ENCODE results near the gene PAPOLA.

Gene PAPOLA

GRCh38 chr14:96538097-96538989 lies 36.2 kb downstream of the PAPOLA start:
- ChIA-PET CTCF (no interaction called here), POLR2A (no interaction called here)
- DNase-seq (ENCODE audit: extremely low spot score) = no peak

GRCh38 chr14:96538990-96539317 lies 36.8 kb downstream of the PAPOLA start:
- DNase-seq (ENCODE audit: extremely low spot score) = no peak
- ChIA-PET CTCF (no interaction called here), POLR2A (no interaction called here)
- TF ChIP-seq, protein P1, sequence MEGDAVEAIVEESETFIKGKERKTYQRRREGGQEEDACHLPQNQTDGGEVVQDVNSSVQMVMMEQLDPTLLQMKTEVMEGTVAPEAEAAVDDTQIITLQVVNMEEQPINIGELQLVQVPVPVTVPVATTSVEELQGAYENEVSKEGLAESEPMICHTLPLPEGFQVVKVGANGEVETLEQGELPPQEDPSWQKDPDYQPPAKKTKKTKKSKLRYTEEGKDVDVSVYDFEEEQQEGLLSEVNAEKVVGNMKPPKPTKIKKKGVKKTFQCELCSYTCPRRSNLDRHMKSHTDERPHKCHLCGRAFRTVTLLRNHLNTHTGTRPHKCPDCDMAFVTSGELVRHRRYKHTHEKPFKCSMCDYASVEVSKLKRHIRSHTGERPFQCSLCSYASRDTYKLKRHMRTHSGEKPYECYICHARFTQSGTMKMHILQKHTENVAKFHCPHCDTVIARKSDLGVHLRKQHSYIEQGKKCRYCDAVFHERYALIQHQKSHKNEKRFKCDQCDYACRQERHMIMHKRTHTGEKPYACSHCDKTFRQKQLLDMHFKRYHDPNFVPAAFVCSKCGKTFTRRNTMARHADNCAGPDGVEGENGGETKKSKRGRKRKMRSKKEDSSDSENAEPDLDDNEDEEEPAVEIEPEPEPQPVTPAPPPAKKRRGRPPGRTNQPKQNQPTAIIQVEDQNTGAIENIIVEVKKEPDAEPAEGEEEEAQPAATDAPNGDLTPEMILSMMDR (IDR thresholded peaks at IDR 0.05; ENCODE audit: control extremely low read depth, extremely low read depth, low read depth, missing control alignments) = no peak

More at GRCh38 chr14:96538097-96538989, 36.2 kb downstream of the PAPOLA start:
- TF ChIP-seq, protein P1 (IDR thresholded peaks at IDR 0.05; ENCODE audit: control extremely low read depth, extremely low read depth, low read depth, missing control alignments) = no peak

DNA sequence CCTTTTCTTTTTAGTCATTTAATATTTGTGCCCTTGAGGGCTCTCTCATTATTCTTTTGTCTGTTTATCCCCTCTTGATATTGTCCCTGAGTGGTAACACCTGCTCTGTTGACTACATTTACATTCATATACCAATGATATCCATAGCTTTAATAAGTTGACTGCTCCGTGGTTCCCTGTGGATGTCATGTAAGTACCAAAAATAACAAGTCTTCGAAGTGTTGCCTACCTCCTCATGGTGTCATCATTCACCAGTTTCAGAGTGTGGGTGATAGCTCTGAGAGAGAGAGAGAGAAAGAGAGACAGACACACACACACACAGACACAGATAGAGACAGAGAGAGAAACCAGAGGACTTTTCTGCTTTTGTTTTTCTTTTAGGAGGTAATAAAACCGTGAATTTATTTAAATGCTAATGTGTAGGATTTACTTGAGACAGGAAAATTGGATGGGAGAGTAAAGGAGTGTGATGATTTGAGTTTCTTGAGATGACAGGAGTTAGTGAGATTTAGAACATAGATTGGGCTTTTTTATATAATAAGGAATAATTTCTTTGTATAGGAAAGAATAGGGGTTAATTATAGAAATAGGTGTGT lies 52.2 kb downstream of the PAPOLA start:
- CTCF ChIA-PET = interaction anchor here (4.3 kb wide), 1 partner anchor 12 kb away, joined by 31 read pairs; no protein-coding TSS in a partner anchor
- TF ChIP-seq, protein P1 (IDR thresholded peaks at IDR 0.05; ENCODE audit: control extremely low read depth, extremely low read depth, low read depth, missing control alignments) = no peak
- POLR2A ChIA-PET = no interaction called here
- no peak for DNase-seq (ENCODE audit: extremely low spot score)

DNA sequence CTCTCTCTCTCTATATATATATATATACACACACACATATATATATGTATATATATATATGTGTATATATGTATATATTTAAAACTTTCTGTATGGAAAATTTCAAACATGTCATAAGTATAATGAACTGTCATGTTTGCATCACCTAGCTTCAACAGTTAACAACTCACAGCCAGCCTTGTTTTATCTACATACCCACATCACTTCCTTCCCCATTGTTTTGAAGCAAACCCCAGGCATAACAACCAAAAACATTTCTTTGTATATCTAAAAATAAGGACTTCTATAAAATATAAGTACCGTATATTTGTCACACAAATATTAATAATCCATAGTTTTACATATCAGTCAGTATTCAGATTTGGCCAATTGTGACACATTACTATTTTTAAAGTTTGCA lies 57.4 kb downstream of the PAPOLA start:
- ChIA-PET POLR2A (no interaction called here), CTCF (interaction anchor here (1.1 kb wide), 1 partner anchor 24 kb away, joined by 3 read pairs; no protein-coding TSS in a partner anchor)
- no peak for DNase-seq (ENCODE audit: extremely low spot score)

GRCh38 chr14:96564389-96564788 lies 62.2 kb downstream of the PAPOLA start:
- TF ChIP-seq, protein P1 (IDR thresholded peaks at IDR 0.05; ENCODE audit: control extremely low read depth, extremely low read depth, low read depth, missing control alignments) = no peak
- ChIA-PET CTCF (interaction anchor here (7.2 kb wide), 1 partner anchor 10 kb away, joined by 48 read pairs; no protein-coding TSS in a partner anchor), POLR2A (interaction anchor here (0.5 kb wide), 1 partner anchor 151 kb away, joined by 7 read pairs; no protein-coding TSS in a partner anchor)
- no peak for DNase-seq (ENCODE audit: extremely low spot score)

More for the DNA sequence above, 57.4 kb downstream of the PAPOLA start:
- TF ChIP-seq, protein P1 (IDR thresholded peaks at IDR 0.05; ENCODE audit: control extremely low read depth, extremely low read depth, low read depth, missing control alignments) = no peak

DNA sequence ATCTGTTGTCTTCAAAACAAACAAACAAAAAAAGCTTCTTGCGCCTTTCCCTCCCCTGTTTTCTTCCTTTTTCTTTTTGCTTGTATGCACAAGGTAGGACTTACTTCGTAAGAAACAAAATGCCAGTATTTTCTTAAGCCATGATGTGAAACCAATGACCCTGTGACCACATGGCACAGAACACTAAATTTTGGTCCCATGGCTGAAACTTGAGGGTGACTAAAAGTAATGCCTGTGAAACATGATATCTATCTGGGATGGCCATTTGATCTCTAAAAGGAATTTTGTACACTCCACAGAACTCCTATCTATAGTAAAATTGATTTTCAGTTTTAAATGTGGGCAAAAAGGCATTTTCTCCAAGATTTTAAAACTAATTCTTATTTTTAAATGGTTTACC lies 63.6 kb downstream of the PAPOLA start:
- TF ChIP-seq, protein P1 (IDR thresholded peaks at IDR 0.05; ENCODE audit: control extremely low read depth, extremely low read depth, low read depth, missing control alignments) = no peak
- no peak for DNase-seq (ENCODE audit: extremely low spot score)
- CTCF ChIA-PET = interaction anchor here (0.7 to 7.2 kb wide), 6 partner anchors 9 to 302 kb away, joined by 3 to 48 read pairs (median 14); no protein-coding TSS in a partner anchor
- POLR2A ChIA-PET = no interaction called here
